K562 (cell line): Measurements from ENCODE around the gene THAP2. TPM values are rescaled to one million over a fixed set of nuclear protein-coding genes. Genes with fewer than 3 reads are reported as not detected.

Source experiments
- ATAC-seq: fragments of 200-7000 bp; cut with Tn5 transposase; 3 replicates; pipeline ENCODE4 v1.9.1; 2020; ENCODE audit warnings: moderate library complexity
- BruUV-seq: library from RNA; stranded (reverse); fragments of 400-500 nt; replicated peaks from 2 replicates; lab custom pipeline; 2021; lab: Mats Ljungman, UMichigan
- CTCF ChIA-PET: fragments of 300-600 bp; formaldehyde crosslinking; extraction: SDS; loops from one replicate; lab custom pipeline; 2021; ENCODE audit warnings: low intra/inter-chr PET ratio; lab: Yijun Ruan, JAX
- POLR2A ChIA-PET: fragments of 300-600, 350-650 bp; sonication (Branson Sonifier 250); formaldehyde crosslinking; extraction: SDS; loops from one replicate; lab custom pipeline; 2021; ENCODE audit warnings: antibody characterized with exemption, inconsistent platforms; lab: Yijun Ruan, JAX
- DNase-seq, 4 experiments: peaks; one replicate each; pipeline versions ENCODE4 v3.0.0 to v3.0.0-alpha.2; 2011 to 2018; ENCODE audit warnings: low spot score in 3 of 4, mixed read lengths in 3 of 4; ENCODE audit errors: extremely low read depth in 1 of 4
- FAIRE-seq: peaks from 2 replicates; lab custom pipeline; 2011; peaks lifted over from hg19 to GRCh38; lab: Jason Lieb, UNC
- H2AFZ ChIP-seq: 2 replicates; pipeline ENCODE4 v1.6.0; 2011; ENCODE audit warnings: low read depth, low read length, control low read depth, inconsistent platforms
- H3K27ac ChIP-seq: fragments of 200-600 bp; 3 replicates; pipeline ENCODE4 v1.8.0; 2011; ENCODE audit warnings: low read depth, mild to moderate bottlenecking, control low read depth, inconsistent platforms, low read length, moderate library complexity, mixed read lengths; ENCODE audit errors: extremely low read depth
- H3K27me3 ChIP-seq, 2 experiments: fragments of 300-600 bp in 1 of 2; 2 replicates in 1 of 2; 3 replicates in 1 of 2; pipeline versions ENCODE4 v1.6.0 to v1.8.0; 2011; ENCODE audit warnings: inconsistent platforms in 2 of 2, low read length in 2 of 2, mild to moderate bottlenecking in 1 of 2, mixed read lengths in 1 of 2, moderate library complexity in 1 of 2; ENCODE audit not compliant: control insufficient read depth in 2 of 2, insufficient read depth in 2 of 2
- H3K36me3 ChIP-seq: fragments of 300-600 bp; 3 replicates; pipeline ENCODE4 v1.8.0; 2011; ENCODE audit warnings: mild to moderate bottlenecking, low read length, inconsistent platforms; ENCODE audit not compliant: control insufficient read depth, insufficient read depth
- H3K4me1 ChIP-seq, 2 experiments: fragments of 200-600 bp in 1 of 2; replicated peaks in 1 of 2; 2 replicates in 1 of 2; 3 replicates in 1 of 2; pipeline versions ENCODE4 v1.5.1 to v1.8.0; 2011; ENCODE audit warnings: inconsistent platforms in 2 of 2, low read length in 2 of 2, mild to moderate bottlenecking in 1 of 2, mixed read lengths in 1 of 2, moderate library complexity in 1 of 2; ENCODE audit not compliant: control insufficient read depth in 2 of 2, insufficient read depth in 2 of 2
- H3K4me2 ChIP-seq: 2 replicates; pipeline ENCODE4 v1.6.1; 2011; ENCODE audit warnings: low read length, control low read depth, inconsistent platforms, mixed read lengths; ENCODE audit not compliant: insufficient read depth
- H3K4me3 ChIP-seq: fragments of 200-600 bp; sonication (generic), shearing (Covaris generic); 2 replicates; pipeline ENCODE4 v1.5.1; 2016; ENCODE audit warnings: control low read depth, inconsistent platforms
- H3K79me2 ChIP-seq: fragments of 200-600 bp; 3 replicates; pipeline ENCODE4 v1.8.0; 2011; ENCODE audit warnings: low read length, inconsistent platforms; ENCODE audit not compliant: control insufficient read depth, insufficient read depth
- H3K9ac ChIP-seq, 2 experiments: 2 replicates each; pipeline versions ENCODE4 v1.6.0 to v1.6.1; 2011; ENCODE audit warnings: low read depth in 2 of 2, low read length in 2 of 2, control low read depth in 1 of 2, inconsistent platforms in 1 of 2, mild to moderate bottlenecking in 1 of 2, mixed read lengths in 1 of 2; ENCODE audit not compliant: insufficient read depth in 1 of 2
- H3K9me1 ChIP-seq: one replicate; pipeline ENCODE4 v1.6.0; 2011; ENCODE audit warnings: inconsistent platforms, mild to moderate bottlenecking, low read length, moderate library complexity; ENCODE audit not compliant: control insufficient read depth, insufficient read depth
- H3K9me3 ChIP-seq: replicated peaks from 2 replicates; pipeline ENCODE4 v1.5.1; 2011; ENCODE audit warnings: low read depth, low read length, inconsistent platforms; ENCODE audit not compliant: control insufficient read depth, insufficient read depth
- H4K20me1 ChIP-seq: replicated peaks from 2 replicates; pipeline ENCODE4 v1.6.1; 2011; ENCODE audit warnings: low read length, inconsistent platforms, mixed read lengths; ENCODE audit not compliant: control insufficient read depth, insufficient read depth
- ARID1B ChIP-seq: fragments of 450-650 bp; IDR thresholded peaks from 2 replicates; pipeline ENCODE4 v1.6.1; 2016; ENCODE audit warnings: antibody characterized with exemption, mild to moderate bottlenecking, inconsistent platforms
- C11orf30 ChIP-seq: fragments of 450-650 bp; IDR thresholded peaks from 2 replicates; pipeline ENCODE4 v1.6.1; 2016; ENCODE audit warnings: low read depth, mild to moderate bottlenecking
- CBFB ChIP-seq: sonication (generic); formaldehyde crosslinking; IDR thresholded peaks from 2 replicates; pipeline ENCODE4 v1.4.0; 2020; ENCODE audit warnings: mild to moderate bottlenecking, missing genetic modification reagents
- CEBPB ChIP-seq: fragments of 450-650 bp; IDR thresholded peaks from 2 replicates; pipeline ENCODE4 v1.6.1; 2016; ENCODE audit warnings: missing genetic modification characterization, missing compliant biosample characterization
- ELF2 ChIP-seq: fragments of 250-450 bp; sonication (Bioruptor Pico); IDR thresholded peaks from 2 replicates; pipeline ENCODE4 v1.5.0; 2021; ENCODE audit warnings: mild to moderate bottlenecking
- FOXJ2 ChIP-seq: fragments of 200-800 bp; sonication (Bioruptor generic); IDR thresholded peaks from 2 replicates; pipeline ENCODE4 v1.6.1; 2016; ENCODE audit warnings: missing genetic modification characterization, missing compliant biosample characterization
- JUND ChIP-seq, 2 experiments: IDR thresholded peaks; 2 replicates in 1 of 2; 3 replicates in 1 of 2; pipeline ENCODE4 v1.6.1; 2011; ENCODE audit warnings: borderline replicate concordance in 2 of 2, low read depth in 2 of 2, low read length in 2 of 2, improper control_type of control experiment in 1 of 2, missing biosample characterization in 1 of 2, missing genetic modification characterization in 1 of 2, missing genetic modification reagents in 1 of 2
- NCOR1 ChIP-seq: fragments of 450-650 bp; IDR thresholded peaks from 2 replicates; pipeline ENCODE4 v1.6.1; 2016; ENCODE audit warnings: mild to moderate bottlenecking, moderate library complexity
- PCBP2 ChIP-seq: fragments of 200-400 bp; formaldehyde crosslinking; IDR thresholded peaks from 2 replicates; pipeline ENCODE4 v1.6.1; 2018; ENCODE audit warnings: low read length, low read depth, mild to moderate bottlenecking, moderate library complexity; ENCODE audit not compliant: poor library complexity, severe bottlenecking
- PRPF4 ChIP-seq: fragments of 200-400 bp; formaldehyde crosslinking; IDR thresholded peaks from one replicate; pipeline ENCODE4 v1.6.1; 2017; ENCODE audit warnings: low read length, low read depth, mild to moderate bottlenecking; ENCODE audit not compliant: insufficient read depth, poor library complexity, severe bottlenecking
- SAFB2 ChIP-seq: fragments of 200-400 bp; formaldehyde crosslinking; IDR thresholded peaks from 2 replicates; pipeline ENCODE4 v1.6.1; 2018; ENCODE audit warnings: borderline replicate concordance, low read length, low read depth, moderate library complexity; ENCODE audit not compliant: severe bottlenecking
- SPI1 ChIP-seq: IDR thresholded peaks from 2 replicates; pipeline ENCODE4 v1.6.1; 2011; ENCODE audit warnings: low read depth, low read length, control low read depth, borderline replicate concordance
- TAL1 ChIP-seq: fragments of 450-650 bp; IDR thresholded peaks from 2 replicates; pipeline ENCODE4 v1.6.1; 2016; ENCODE audit warnings: mild to moderate bottlenecking
- TRIM24 ChIP-seq, 2 experiments: fragments of 450-650 bp; IDR thresholded peaks; 2 replicates each; pipeline ENCODE4 v1.6.1; 2016
- XRCC3 ChIP-seq: fragments of 450-650 bp; IDR thresholded peaks from 2 replicates; pipeline ENCODE4 v1.6.1; 2017; ENCODE audit warnings: mild to moderate bottlenecking, moderate library complexity
- ZBED1 ChIP-seq: IDR thresholded peaks from 2 replicates; pipeline ENCODE4 v1.6.1; 2014
- ZNF124 ChIP-seq: sonication (generic); formaldehyde crosslinking; IDR thresholded peaks from 2 replicates; pipeline ENCODE4 v1.8.1; 2022; ENCODE audit warnings: missing genetic modification reagents
- ZNF146 ChIP-seq: IDR thresholded peaks from one replicate; pipeline ENCODE4 v1.6.1; 2018; ENCODE audit warnings: missing compliant biosample characterization; ENCODE audit not compliant: unreplicated experiment
- ZNF274 ChIP-seq: IDR thresholded peaks from 2 replicates; pipeline ENCODE4 v1.6.1; 2011; ENCODE audit warnings: low read depth, mild to moderate bottlenecking, low read length, moderate library complexity, borderline replicate concordance
- WGBS: fragments of 100-300 bp; shearing (Covaris generic); methylation state at CpG from one replicate; pipeline ENCODE4 v1.1.6; 2016; ENCODE audit warnings: low coverage, mixed read lengths; ENCODE audit not compliant: insufficient coverage; ENCODE audit errors: missing lambda C conversion rate; 5-methylcytosine and 5-hydroxymethylcytosine counted together
- in situ Hi-C: fragments of 300-500 bp; cut with MboI; formaldehyde crosslinking; loops from 4 replicates; pipeline ENCODE4 v1.15.0; 2018; ENCODE audit warnings: inconsistent platforms, mixed read lengths
- intact Hi-C: fragments of 100-400 bp; cut with micrococcal nuclease; formaldehyde crosslinking; loops from 2 replicates; pipeline ENCODE4 v1.14.2; 2022
- polyA plus RNA-seq, 8 experiments: library from polyadenylated mRNA; depleted of rRNA in 4 of 8; stranded (reverse) in 5 of 8; unstranded in 3 of 8; fragments of >200 nt; fragmentation: Nextera tagmentation in 2 of 8; fragmentation: Illumina TruSeq in 1 of 8; extraction: Ambion mirVana in 2 of 8; extraction: Trizol in 1 of 8; gene quantifications; 2 replicates each; pipeline versions ENCODE4 v1.2.1 to v1.2.3, GENCODE V29; 2011 to 2014; ENCODE audit warnings: inconsistent platforms in 1 of 8, missing spikeins in 1 of 8
- total RNA-seq, 7 experiments: library from RNA; depleted of rRNA in 6 of 7; stranded (reverse); fragments of >200 nt in 6 of 7; fragmentation: Illumina TruSeq in 2 of 7; extraction: Trizol in 2 of 7; gene quantifications; 2 replicates each; pipeline versions ENCODE4 v1.2.1 to v1.2.3, GENCODE V29; 2011 to 2021; ENCODE audit warnings: low replicate concordance in 1 of 7
- TF ChIP-seq, protein P1 (sequence below): fragments of 450-650 bp; IDR thresholded peaks from 2 replicates; pipeline ENCODE4 v1.6.1; 2018; ENCODE audit warnings: mild to moderate bottlenecking, low read depth; ENCODE audit not compliant: partially characterized antibody
- TF ChIP-seq, protein P2 (sequence below), 2 experiments: fragments of 200-800 bp in 1 of 2; sonication (Bioruptor generic) in 1 of 2; sonication (generic) in 1 of 2; formaldehyde crosslinking in 1 of 2; IDR thresholded peaks in 1 of 2; conservative IDR thresholded peaks in 1 of 2; 2 replicates each; pipeline versions ENCODE4 v1.5.0 to v1.6.1; 2016 to 2020; ENCODE audit warnings: missing compliant biosample characterization in 1 of 2, missing genetic modification characterization in 1 of 2, missing genetic modification reagents in 1 of 2

The THAP2 gene
- total and polyA plus RNA-seq, 9 of the 15 experiments (the other 6 are each of a cell fraction or from before 2014, with no cell fraction given): 1.8 to 18.9 (median 7.3) TPM

DNA sequence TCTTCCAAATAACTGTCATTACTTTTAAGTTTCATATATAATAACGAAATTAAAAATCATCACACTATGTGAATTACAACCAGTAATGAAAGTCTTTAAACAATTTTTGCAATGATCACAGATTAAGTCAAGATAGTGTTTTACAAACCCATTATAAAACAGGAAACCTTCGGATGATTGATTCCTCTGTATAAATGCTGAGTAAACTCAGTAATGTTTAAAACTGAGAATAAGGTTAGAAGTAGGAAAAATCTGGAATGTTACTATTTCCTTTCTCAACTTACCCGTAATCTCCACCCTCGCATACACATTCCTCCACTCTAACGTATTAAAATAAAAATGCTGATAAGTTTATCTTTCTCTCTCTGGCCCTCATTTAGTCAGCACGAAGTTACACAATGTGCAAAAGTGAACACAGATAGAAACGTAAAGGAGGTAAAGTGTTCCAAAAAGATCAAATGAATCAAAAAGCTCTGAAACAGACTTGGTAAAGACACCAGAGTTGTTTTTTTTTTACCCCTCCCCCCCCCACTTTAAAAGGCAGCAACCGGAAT lies 2.0 kb upstream of the THAP2 start:
- peaks cover 39% of the 10 kb centered on the region for H3K36me3 ChIP-seq
- in situ Hi-C loops (no loop called here), intact Hi-C loops (no loop called here)
- WGBS: 1% methylated on average over 8 of the region's 8 CpGs
- peak overlapping the region; percentile 97; the same call in 2 of the 3 replicates for H3K27ac ChIP-seq
- H2AFZ ChIP-seq: no peak overlapping the region
- POLR2A ChIA-PET: interaction anchor here (0.9 to 3.2 kb wide), 4 partner anchors 11 to 24 kb away, joined by 3 to 18 read pairs (median 14); partner anchors contain the start of gene TMEM19
- H3K27me3 ChIP-seq: no peaks in the 10 kb centered on the region
- peak overlapping the region; percentile 94 for H3K4me2 ChIP-seq
- H3K79me2 ChIP-seq: peaks cover 84% of the 10 kb centered on the region
- H3K9me1 ChIP-seq: no peaks in the 10 kb centered on the region
- DNase-seq (peak in 1 of 4 experiments; percentile 22), FAIRE-seq (peak; percentile 32), ATAC-seq (no peak)
- H3K4me1 ChIP-seq: peaks cover 7 to 12% of the 10 kb centered on the region in 2 experiments; a peak in 3 of 5 replicates
- peak overlapping the region; percentile 85 for H3K4me3 ChIP-seq
- no peaks in the 10 kb centered on the region for H3K9me3 ChIP-seq
- peak overlapping the region in 1 of 2 experiments; percentile 96; a peak in 3 of 4 replicates for H3K9ac ChIP-seq
- CTCF ChIA-PET: no interaction called here
- peaks cover 17% of the 10 kb centered on the region for H4K20me1 ChIP-seq
- BruUV-seq: no TSS peak
- no peak for TF ChIP-seq XRCC3
- TF ChIP-seq SAFB2: no peak
- peak; percentile 34; the same call in 1 of the 2 replicates for TF ChIP-seq C11orf30
- TF ChIP-seq TAL1: peak; percentile 65
- no peak for TF ChIP-seq ZNF146 (CRISPR knock-in tag)
- no peak for TF ChIP-seq ZNF124
- no peak for TF ChIP-seq CBFB (CRISPR knock-in tag)
- peak; percentile 33; the same call in 1 of the 2 replicates for TF ChIP-seq CEBPB (tag)
- TF ChIP-seq ARID1B: peak; percentile 73
- peak; percentile 23 to 35; a peak in 1 of 4 replicates for TF ChIP-seq TRIM24 (IDR thresholded peaks at IDR 0.05)
- TF ChIP-seq SPI1: no peak
- no peak for TF ChIP-seq ZNF274
- no peak for TF ChIP-seq FOXJ2 (tag)
- peak; percentile 66 for TF ChIP-seq NCOR1
- no peak for TF ChIP-seq ZBED1
- no peak for TF ChIP-seq PCBP2
- TF ChIP-seq, protein P1, sequence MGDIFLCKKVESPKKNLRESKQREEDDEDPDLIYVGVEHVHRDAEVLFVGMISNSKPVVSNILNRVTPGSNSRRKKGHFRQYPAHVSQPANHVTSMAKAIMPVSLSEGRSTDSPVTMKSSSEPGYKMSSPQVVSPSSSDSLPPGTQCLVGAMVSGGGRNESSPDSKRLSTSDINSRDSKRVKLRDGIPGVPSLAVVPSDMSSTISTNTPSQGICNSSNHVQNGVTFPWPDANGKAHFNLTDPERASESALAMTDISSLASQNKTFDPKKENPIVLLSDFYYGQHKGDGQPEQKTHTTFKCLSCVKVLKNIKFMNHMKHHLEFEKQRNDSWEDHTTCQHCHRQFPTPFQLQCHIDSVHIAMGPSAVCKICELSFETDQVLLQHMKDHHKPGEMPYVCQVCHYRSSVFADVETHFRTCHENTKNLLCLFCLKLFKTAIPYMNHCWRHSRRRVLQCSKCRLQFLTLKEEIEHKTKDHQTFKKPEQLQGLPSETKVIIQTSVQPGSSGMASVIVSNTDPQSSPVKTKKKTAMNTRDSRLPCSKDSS: no peak
- peak; percentile 11; the same call in 1 of the 2 replicates for TF ChIP-seq JUND (IDR thresholded peaks at IDR 0.05; ENCODE audit: borderline replicate concordance, low read depth, low read length)
- no peak for TF ChIP-seq JUND (tag; IDR thresholded peaks at IDR 0.05; ENCODE audit: borderline replicate concordance, low read depth, low read length)
- no peak for TF ChIP-seq ELF2 (CRISPR knock-in tag)
- no peak for TF ChIP-seq PRPF4
- TF ChIP-seq, protein P2, sequence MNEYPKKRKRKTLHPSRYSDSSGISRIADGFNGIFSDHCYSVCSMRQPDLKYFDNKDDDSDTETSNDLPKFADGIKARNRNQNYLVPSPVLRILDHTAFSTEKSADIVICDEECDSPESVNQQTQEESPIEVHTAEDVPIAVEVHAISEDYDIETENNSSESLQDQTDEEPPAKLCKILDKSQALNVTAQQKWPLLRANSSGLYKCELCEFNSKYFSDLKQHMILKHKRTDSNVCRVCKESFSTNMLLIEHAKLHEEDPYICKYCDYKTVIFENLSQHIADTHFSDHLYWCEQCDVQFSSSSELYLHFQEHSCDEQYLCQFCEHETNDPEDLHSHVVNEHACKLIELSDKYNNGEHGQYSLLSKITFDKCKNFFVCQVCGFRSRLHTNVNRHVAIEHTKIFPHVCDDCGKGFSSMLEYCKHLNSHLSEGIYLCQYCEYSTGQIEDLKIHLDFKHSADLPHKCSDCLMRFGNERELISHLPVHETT (CRISPR knock-in tag; conservative IDR thresholded peaks at IDR 0.05 in 1 of 2, IDR thresholded peaks at IDR 0.05 in 1 of 2): no peak
